SU-DHL-6 (cell line): ENCODE results near the gene UNC119.

Source experiments
- H2AFZ ChIP-seq: fragments of 200-600 bp; sonication (generic); 2 replicates; pipeline ENCODE4 v1.6.1; 2014; ENCODE audit warnings: low read depth, mild to moderate bottlenecking, moderate library complexity, mixed read lengths, antibody characterized with exemption, low read length; ENCODE audit not compliant: severe bottlenecking
- H3F3A ChIP-seq: fragments of 200-600 bp; shearing (Covaris generic); 2 replicates; pipeline ENCODE4 v1.6.0; 2016; ENCODE audit warnings: antibody characterized with exemption, mild to moderate bottlenecking; ENCODE audit not compliant: insufficient read depth
- H3K27ac ChIP-seq: fragments of 200-600 bp; sonication (generic); 2 replicates; pipeline ENCODE4 v1.5.1; 2016; ENCODE audit warnings: low read depth, mild to moderate bottlenecking, low read length, moderate library complexity, mixed read lengths
- H3K27me3 ChIP-seq: fragments of 200-600 bp; sonication (generic), shearing (Covaris generic); 2 replicates; pipeline ENCODE4 v1.6.0; 2014; ENCODE audit warnings: mild to moderate bottlenecking, low read length
- H3K36me3 ChIP-seq: fragments of 200-600 bp; sonication (generic); 2 replicates; pipeline ENCODE4 v1.6.1; 2014; ENCODE audit warnings: mild to moderate bottlenecking, low read length, mixed read lengths
- H3K4me2 ChIP-seq: fragments of 300-600, 200-600 bp; shearing (Covaris generic), sonication (generic); 2 replicates; pipeline ENCODE4 v1.6.0; 2014; ENCODE audit warnings: low read length, low read depth, mild to moderate bottlenecking; ENCODE audit not compliant: poor library complexity, severe bottlenecking
- H3K4me3 ChIP-seq: fragments of 200-600 bp; sonication (generic); 2 replicates; pipeline ENCODE4 v1.5.1; 2014; ENCODE audit warnings: antibody characterized with exemption, low read length, mild to moderate bottlenecking, mixed read lengths; ENCODE audit not compliant: insufficient read depth, poor library complexity, severe bottlenecking
- H3K79me2 ChIP-seq: fragments of 200-600 bp; sonication (generic); 2 replicates; pipeline ENCODE4 v1.6.1; 2014; ENCODE audit warnings: mild to moderate bottlenecking, low read length, moderate library complexity; ENCODE audit not compliant: insufficient read depth
- H3K9ac ChIP-seq: fragments of 200-600 bp; sonication (generic); 2 replicates; pipeline ENCODE4 v1.7.0; 2014; ENCODE audit warnings: mild to moderate bottlenecking, low read length
- H3K9me2 ChIP-seq: fragments of 200-600 bp; sonication (generic); replicated peaks from 2 replicates; pipeline ENCODE4 v1.6.1; 2014; ENCODE audit warnings: low read length; ENCODE audit not compliant: insufficient read depth
- H3K9me3 ChIP-seq: fragments of 200-600 bp; sonication (generic); 2 replicates; pipeline ENCODE4 v1.6.1; 2014; ENCODE audit warnings: low read length, mixed read lengths; ENCODE audit not compliant: insufficient read depth
- H4K20me1 ChIP-seq: fragments of 200-600 bp; sonication (generic); 2 replicates; pipeline ENCODE4 v1.6.1; 2014; ENCODE audit warnings: low read depth, mild to moderate bottlenecking, antibody characterized with exemption, low read length, moderate library complexity, mixed read lengths
- CTCF ChIP-seq: fragments of 200-600 bp; sonication (generic); IDR thresholded peaks from one replicate; pipeline ENCODE4 v1.5.1; 2017; ENCODE audit warnings: antibody characterized with exemption, mild to moderate bottlenecking, low read length, moderate library complexity; ENCODE audit not compliant: insufficient read depth, poor library complexity, severe bottlenecking
- EZH2phosphoT487 ChIP-seq: fragments of 200-600 bp; sonication (generic), shearing (Covaris generic); conservative IDR thresholded peaks from 2 replicates; pipeline ENCODE4 v1.6.1; 2018; ENCODE audit warnings: mild to moderate bottlenecking, antibody characterized with exemption, low read length, moderate library complexity, mixed read lengths

The UNC119 gene

GRCh38 chr17:28515518-28515917, 36.9 kb downstream of the UNC119 start:
- Histone ChIP-seq H3K36me3 (no peaks in the 10 kb centered on the region), H3K27ac (no peak overlapping the region), H3K9me2 (no peaks in the 10 kb centered on the region), H3K27me3 (no peaks in the 10 kb centered on the region), H2AFZ (no peak overlapping the region), H3K79me2 (no peaks in the 10 kb centered on the region), H3K4me2 (no peak overlapping the region), H3K9me3 (peaks cover 11% of the 10 kb centered on the region; the same call in 1 of the 2 replicates), H4K20me1 (no peaks in the 10 kb centered on the region), H3K9ac (no peak overlapping the region), H3K4me3 (no peak overlapping the region), H3F3A (no peaks in the 10 kb centered on the region)
- TF ChIP-seq EZH2phosphoT487 (no peak), CTCF (no peak)

DNA sequence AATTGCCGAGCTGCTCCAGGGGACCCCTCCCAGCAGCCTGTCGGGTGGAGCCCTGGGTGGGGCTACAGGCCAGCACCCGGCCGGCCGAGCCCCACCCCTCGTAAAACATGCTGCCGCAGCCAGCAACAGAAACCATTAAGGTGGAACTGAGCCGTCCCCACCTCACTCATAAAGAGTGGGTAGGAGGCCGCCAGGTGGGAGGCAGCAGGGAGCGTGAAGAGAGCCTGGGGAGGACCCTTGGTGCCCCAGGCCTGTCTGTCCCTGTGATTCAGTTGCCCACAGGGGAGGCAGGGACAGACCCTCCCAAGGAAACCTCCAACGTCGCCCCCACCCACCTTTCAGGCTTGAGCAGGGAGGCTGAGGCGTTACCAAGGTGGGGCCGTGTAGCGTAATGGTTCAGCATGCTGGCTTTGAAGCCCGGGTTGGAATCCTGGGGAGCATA, 37.8 kb downstream of the UNC119 start:
- Histone ChIP-seq H3K27me3 (no peaks in the 10 kb centered on the region), H3K9ac (no peak overlapping the region), H3K27ac (no peak overlapping the region), H3K36me3 (no peaks in the 10 kb centered on the region), H3K9me2 (no peaks in the 10 kb centered on the region), H2AFZ (no peak overlapping the region), H3K79me2 (no peaks in the 10 kb centered on the region), H4K20me1 (no peaks in the 10 kb centered on the region), H3K4me2 (no peak overlapping the region), H3K4me3 (no peak overlapping the region), H3F3A (no peaks in the 10 kb centered on the region), H3K9me3 (peaks cover 11% of the 10 kb centered on the region; the same call in 1 of the 2 replicates)
- no peak for TF ChIP-seq CTCF
- TF ChIP-seq EZH2phosphoT487, result no peak

- H3K79me2 ChIP-seq, result no peaks in the 10 kb centered on the region
- peaks cover 11% of the 10 kb centered on the region; the same call in 1 of the 2 replicates for H3K9me3 ChIP-seq
- H3F3A ChIP-seq, result no peaks in the 10 kb centered on the region
- no peaks in the 10 kb centered on the region for H3K9me2 ChIP-seq
- H4K20me1 ChIP-seq, result no peaks in the 10 kb centered on the region
- no peaks in the 10 kb centered on the region for H3K36me3 ChIP-seq
- H3K27ac ChIP-seq, result no peak overlapping the region
- H2AFZ ChIP-seq, result no peak overlapping the region
- no peaks in the 10 kb centered on the region for H3K27me3 ChIP-seq
- H3K4me3 ChIP-seq, result no peak overlapping the region
- TF ChIP-seq EZH2phosphoT487 (no peak), CTCF (no peak)
- no peak overlapping the region for H3K9ac ChIP-seq
- H3K4me2 ChIP-seq, result no peak overlapping the region
Measured at GRCh38 chr17:28513476-28513875, 38.9 kb downstream of the UNC119 start.
